Neural cell (in vitro differentiated cells): ENCODE data around the gene LRIG1. TPM values are rescaled to one million over a fixed set of nuclear protein-coding genes. Genes with fewer than 3 reads are reported as not detected.

ENCODE experiments used
- H2AFZ ChIP-seq: fragments of 200-600, 300-800 bp; sonication (generic), shearing (Covaris generic); 2 replicates; pipeline ENCODE4 v1.6.0; 2014; ENCODE audit warnings: low read depth, mild to moderate bottlenecking, antibody characterized with exemption, low read length, moderate library complexity
- H3F3A ChIP-seq: fragments of 200-600 bp; shearing (Covaris generic); 2 replicates; pipeline ENCODE4 v1.6.1; 2016; ENCODE audit warnings: mild to moderate bottlenecking, moderate library complexity, mixed read lengths, antibody characterized with exemption, low read length; ENCODE audit not compliant: insufficient read depth, poor library complexity, severe bottlenecking
- H3K27ac ChIP-seq: fragments of 200-600, 300-800 bp; sonication (generic), shearing (Covaris generic); 2 replicates; pipeline ENCODE4 v1.5.1; 2014; ENCODE audit warnings: mild to moderate bottlenecking, low read length, moderate library complexity
- H3K27me3 ChIP-seq: fragments of 300-800, 200-600 bp; sonication (generic), shearing (Covaris generic); 2 replicates; pipeline ENCODE4 v1.6.0; 2014; ENCODE audit warnings: mild to moderate bottlenecking, low read depth, low read length, moderate library complexity; ENCODE audit not compliant: insufficient read depth
- H3K36me3 ChIP-seq: fragments of 300-800, 200-600 bp; sonication (generic), shearing (Covaris generic); 2 replicates; pipeline ENCODE4 v1.5.1; 2014; ENCODE audit warnings: mild to moderate bottlenecking, antibody characterized with exemption, low read length, moderate library complexity; ENCODE audit not compliant: insufficient read depth
- H3K4me2 ChIP-seq: fragments of 300-800, 200-600 bp; sonication (generic), shearing (Covaris generic); 2 replicates; pipeline ENCODE4 v1.6.0; 2014; ENCODE audit warnings: mild to moderate bottlenecking, low read length
- H3K4me3 ChIP-seq: fragments of 300-800, 200-600 bp; sonication (generic), shearing (Covaris generic); 2 replicates; pipeline ENCODE4 v1.5.1; 2014; ENCODE audit warnings: mild to moderate bottlenecking, low read length, moderate library complexity
- H3K79me2 ChIP-seq: fragments of 200-600 bp; shearing (Covaris generic); replicated peaks from 2 replicates; pipeline ENCODE4 v1.6.0; 2014; ENCODE audit warnings: mild to moderate bottlenecking, low read length, moderate library complexity; ENCODE audit not compliant: insufficient read depth
- H3K9ac ChIP-seq: fragments of 300-800, 200-600 bp; sonication (generic), shearing (Covaris generic); 2 replicates; pipeline ENCODE4 v1.6.1; 2016; ENCODE audit warnings: mild to moderate bottlenecking, low read length, mixed read lengths
- H3K9me2 ChIP-seq: fragments of 200-600 bp; shearing (Covaris generic); 2 replicates; pipeline ENCODE4 v1.6.1; 2016; ENCODE audit warnings: mild to moderate bottlenecking, low read length, mixed read lengths; ENCODE audit not compliant: insufficient read depth
- H3K9me3 ChIP-seq: fragments of 200-600, 300-800 bp; sonication (generic), shearing (Covaris generic); 2 replicates; pipeline ENCODE4 v1.6.1; 2016; ENCODE audit warnings: mild to moderate bottlenecking, mixed run types, low read length, moderate library complexity, mixed read lengths
- H4K20me1 ChIP-seq: fragments of 200-600 bp; shearing (Covaris generic); 2 replicates; pipeline ENCODE4 v1.6.1; 2016; ENCODE audit warnings: mild to moderate bottlenecking, mixed run types; ENCODE audit not compliant: insufficient read depth
- CTCF ChIP-seq: fragments of 450-650 bp; IDR thresholded peaks from 2 replicates; pipeline ENCODE4 v1.5.1; 2014; ENCODE audit warnings: antibody characterized with exemption, mild to moderate bottlenecking, moderate library complexity; ENCODE audit not compliant: poor library complexity, severe bottlenecking
- EP300 ChIP-seq: fragments of 450-650 bp; conservative IDR thresholded peaks from 2 replicates; pipeline ENCODE4 v1.6.1; 2014; ENCODE audit warnings: antibody characterized with exemption, mild to moderate bottlenecking, moderate library complexity; ENCODE audit not compliant: poor library complexity, severe bottlenecking
- EZH2 ChIP-seq: fragments of 200-600, 300-800 bp; shearing (Covaris generic), sonication (generic); IDR thresholded peaks from 2 replicates; pipeline ENCODE4 v1.6.1; 2014; ENCODE audit warnings: antibody characterized with exemption, low read length, borderline replicate concordance, mild to moderate bottlenecking; ENCODE audit not compliant: insufficient read depth, poor library complexity, severe bottlenecking
- MXI1 ChIP-seq: fragments of 450-650 bp; conservative IDR thresholded peaks from 2 replicates; pipeline ENCODE4 v1.6.1; 2014; ENCODE audit warnings: antibody characterized with exemption, mild to moderate bottlenecking; ENCODE audit not compliant: poor library complexity, severe bottlenecking
- POLR2AphosphoS5 ChIP-seq: IDR thresholded peaks from 2 replicates; pipeline ENCODE4 v1.6.1; 2012
- RAD21 ChIP-seq: fragments of 450-650 bp; conservative IDR thresholded peaks from 2 replicates; pipeline ENCODE4 v1.6.1; 2014; ENCODE audit warnings: antibody characterized with exemption, mild to moderate bottlenecking, moderate library complexity
- SMC3 ChIP-seq: fragments of 450-650 bp; conservative IDR thresholded peaks from 2 replicates; pipeline ENCODE4 v1.6.1; 2014; ENCODE audit warnings: antibody characterized with exemption, mild to moderate bottlenecking, moderate library complexity; ENCODE audit not compliant: poor library complexity
- TAF1 ChIP-seq: IDR thresholded peaks from 2 replicates; pipeline ENCODE4 v1.6.1; 2012; ENCODE audit warnings: low read depth
- polyA plus RNA-seq: library from polyadenylated mRNA; depleted of rRNA; stranded (reverse); fragments of >200 nt; gene quantifications from 2 replicates; pipeline ENCODE4 v1.2.3, GENCODE V29; 2014
- TF ChIP-seq, protein P1 (sequence below): IDR thresholded peaks from 2 replicates; pipeline ENCODE4 v1.6.1; 2012; ENCODE audit warnings: borderline replicate concordance

Gene LRIG1
- polyA plus RNA-seq, 1 donor from 2014 or later: 7.1 TPM

GRCh38 chr3:66484106-66484844, 16.5 kb downstream of the LRIG1 start:
- no peaks in the 10 kb centered on the region for H3K9me2 ChIP-seq
- no peak overlapping the region for H3K9ac ChIP-seq
- no peaks in the 10 kb centered on the region for H3K27me3 ChIP-seq
- peaks cover 70% of the 10 kb centered on the region for H3K79me2 ChIP-seq
- H3K4me3 ChIP-seq: no peak overlapping the region
- H3K9me3 ChIP-seq: no peaks in the 10 kb centered on the region
- no peaks in the 10 kb centered on the region for H3F3A ChIP-seq
- no peak overlapping the region for H3K27ac ChIP-seq
- TF ChIP-seq POLR2AphosphoS5 (no peak), EP300 (no peak), EZH2 (no peak), RAD21 (no peak), MXI1 (no peak)
- H4K20me1 ChIP-seq: no peaks in the 10 kb centered on the region
- H3K4me2 ChIP-seq: no peak overlapping the region
- H2AFZ ChIP-seq: no peak overlapping the region
- no peaks in the 10 kb centered on the region for H3K36me3 ChIP-seq

- H3K4me2 ChIP-seq: no peak overlapping the region
- H3K79me2 ChIP-seq: peaks cover 67% of the 10 kb centered on the region
- H3K4me3 ChIP-seq: no peak overlapping the region
- H3K9ac ChIP-seq: no peak overlapping the region
- H4K20me1 ChIP-seq: no peaks in the 10 kb centered on the region
- TF ChIP-seq TAF1 (no peak), SMC3 (no peak), CTCF (no peak), POLR2AphosphoS5 (no peak)
- no peaks in the 10 kb centered on the region for H3K9me3 ChIP-seq
- no peaks in the 10 kb centered on the region for H3K9me2 ChIP-seq
- H3K36me3 ChIP-seq: no peaks in the 10 kb centered on the region
- no peaks in the 10 kb centered on the region for H3F3A ChIP-seq
- no peak overlapping the region for H3K27ac ChIP-seq
- no peaks in the 10 kb centered on the region for H3K27me3 ChIP-seq
- no peak overlapping the region for H2AFZ ChIP-seq
These were observed 17.4 kb downstream of the LRIG1 start for GRCh38 chr3:66483409-66483906.

GRCh38 chr3:66483006-66483405, 17.8 kb downstream of the LRIG1 start:
- Histone ChIP-seq H3K9me2 (no peaks in the 10 kb centered on the region), H3K36me3 (no peaks in the 10 kb centered on the region), H3F3A (no peaks in the 10 kb centered on the region), H3K4me3 (no peak overlapping the region), H3K4me2 (no peak overlapping the region), H4K20me1 (no peaks in the 10 kb centered on the region), H3K27me3 (no peaks in the 10 kb centered on the region), H2AFZ (no peak overlapping the region), H3K27ac (no peak overlapping the region), H3K79me2 (peaks cover 67% of the 10 kb centered on the region), H3K9ac (no peak overlapping the region), H3K9me3 (no peaks in the 10 kb centered on the region)
- TF ChIP-seq, protein P1, sequence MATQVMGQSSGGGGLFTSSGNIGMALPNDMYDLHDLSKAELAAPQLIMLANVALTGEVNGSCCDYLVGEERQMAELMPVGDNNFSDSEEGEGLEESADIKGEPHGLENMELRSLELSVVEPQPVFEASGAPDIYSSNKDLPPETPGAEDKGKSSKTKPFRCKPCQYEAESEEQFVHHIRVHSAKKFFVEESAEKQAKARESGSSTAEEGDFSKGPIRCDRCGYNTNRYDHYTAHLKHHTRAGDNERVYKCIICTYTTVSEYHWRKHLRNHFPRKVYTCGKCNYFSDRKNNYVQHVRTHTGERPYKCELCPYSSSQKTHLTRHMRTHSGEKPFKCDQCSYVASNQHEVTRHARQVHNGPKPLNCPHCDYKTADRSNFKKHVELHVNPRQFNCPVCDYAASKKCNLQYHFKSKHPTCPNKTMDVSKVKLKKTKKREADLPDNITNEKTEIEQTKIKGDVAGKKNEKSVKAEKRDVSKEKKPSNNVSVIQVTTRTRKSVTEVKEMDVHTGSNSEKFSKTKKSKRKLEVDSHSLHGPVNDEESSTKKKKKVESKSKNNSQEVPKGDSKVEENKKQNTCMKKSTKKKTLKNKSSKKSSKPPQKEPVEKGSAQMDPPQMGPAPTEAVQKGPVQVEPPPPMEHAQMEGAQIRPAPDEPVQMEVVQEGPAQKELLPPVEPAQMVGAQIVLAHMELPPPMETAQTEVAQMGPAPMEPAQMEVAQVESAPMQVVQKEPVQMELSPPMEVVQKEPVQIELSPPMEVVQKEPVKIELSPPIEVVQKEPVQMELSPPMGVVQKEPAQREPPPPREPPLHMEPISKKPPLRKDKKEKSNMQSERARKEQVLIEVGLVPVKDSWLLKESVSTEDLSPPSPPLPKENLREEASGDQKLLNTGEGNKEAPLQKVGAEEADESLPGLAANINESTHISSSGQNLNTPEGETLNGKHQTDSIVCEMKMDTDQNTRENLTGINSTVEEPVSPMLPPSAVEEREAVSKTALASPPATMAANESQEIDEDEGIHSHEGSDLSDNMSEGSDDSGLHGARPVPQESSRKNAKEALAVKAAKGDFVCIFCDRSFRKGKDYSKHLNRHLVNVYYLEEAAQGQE: no peak
- no peak for TF ChIP-seq RAD21
- no peak for TF ChIP-seq CTCF
- TF ChIP-seq MXI1: no peak
